ENCODE data around the gene TJP1.

Gene TJP1

DNA sequence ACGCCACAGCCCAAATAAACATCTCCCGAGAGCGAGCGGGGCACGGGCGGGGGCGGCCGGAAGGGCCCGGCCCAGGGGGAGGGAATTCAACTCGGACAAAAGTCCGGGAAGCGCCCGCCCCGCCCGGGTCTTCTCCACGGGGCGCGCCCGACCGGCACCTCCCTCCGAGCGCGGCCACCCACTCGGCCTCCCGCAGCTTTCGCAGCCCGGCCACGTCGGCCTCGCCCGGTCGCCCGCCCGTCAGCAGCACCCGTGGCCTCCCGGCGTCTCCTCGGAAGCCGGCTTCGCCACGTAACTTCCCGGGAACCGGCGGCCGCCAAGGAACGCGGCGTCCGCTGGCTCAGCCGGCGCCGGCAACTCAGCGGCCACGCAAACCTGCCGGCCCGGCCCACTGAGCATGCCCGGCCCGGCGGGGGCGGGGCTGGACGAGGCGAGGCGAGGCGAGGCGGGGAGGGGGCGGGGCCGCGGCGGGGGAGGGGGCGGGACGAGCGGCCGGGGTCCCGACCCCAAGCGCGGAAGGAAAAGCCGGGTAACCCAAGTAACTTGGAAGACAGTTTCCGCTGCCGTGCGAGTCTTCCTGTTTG, at the start of gene TJP1:
TSS of gene TJP1 (minus strand) at position 369 of the 584 bp plus-strand sequence. CDS start 440 bp downstream, outside the sequence.
- DNase-seq = no peak

DNA sequence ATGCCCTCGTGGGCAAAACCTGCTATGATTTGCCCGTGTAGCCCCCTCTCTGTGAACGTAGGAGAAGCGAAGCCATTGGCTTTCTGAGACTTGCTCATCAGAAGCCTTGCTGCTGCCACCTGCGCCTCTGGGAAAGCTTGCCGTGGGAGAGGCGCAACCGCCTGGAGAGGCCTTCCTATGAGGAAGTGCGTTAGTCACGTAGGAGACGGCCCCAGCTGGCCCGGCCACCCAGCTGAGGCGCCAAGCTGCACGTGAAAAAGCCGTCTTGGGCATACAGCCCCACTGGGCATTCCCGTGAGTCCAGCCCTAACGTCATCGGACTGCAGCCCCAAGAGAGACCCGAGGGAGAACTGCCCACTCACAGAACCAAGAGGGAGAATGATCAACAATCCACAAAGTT, 49.1 kb upstream of the TJP1 start:
- no peak for DNase-seq

DNA sequence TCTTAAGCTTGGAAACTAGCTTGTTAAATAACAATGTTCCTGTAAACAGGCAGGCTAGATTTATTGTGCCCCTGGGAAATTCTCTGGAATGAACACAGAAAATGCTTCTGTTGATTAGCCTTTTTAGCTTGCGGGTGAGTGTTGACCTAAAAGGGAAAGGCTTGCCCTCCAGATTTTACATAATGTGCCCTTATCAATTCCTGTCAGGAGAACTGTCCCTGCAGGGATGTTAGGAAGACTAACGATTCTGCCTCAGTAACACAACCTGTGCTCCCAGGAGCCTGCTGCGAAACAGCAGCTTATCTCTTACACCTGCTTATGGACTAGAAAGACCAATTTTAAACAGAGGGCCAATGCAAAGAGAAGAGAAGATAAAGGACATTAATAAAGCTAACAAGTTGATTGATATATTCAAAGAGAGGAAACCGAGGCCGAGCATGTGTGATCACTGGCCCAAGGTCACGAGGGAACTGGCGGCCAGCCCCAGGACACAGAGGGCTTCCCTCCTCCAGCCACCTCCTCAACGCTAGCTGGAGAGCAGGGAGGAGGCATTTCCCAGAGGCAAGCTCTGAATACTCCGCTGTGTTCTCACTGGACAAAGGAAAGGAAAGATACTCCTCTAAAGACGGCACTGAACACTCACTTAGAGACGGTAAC, 48.4 kb upstream of the TJP1 start:
- DNase-seq = no peak

DNA sequence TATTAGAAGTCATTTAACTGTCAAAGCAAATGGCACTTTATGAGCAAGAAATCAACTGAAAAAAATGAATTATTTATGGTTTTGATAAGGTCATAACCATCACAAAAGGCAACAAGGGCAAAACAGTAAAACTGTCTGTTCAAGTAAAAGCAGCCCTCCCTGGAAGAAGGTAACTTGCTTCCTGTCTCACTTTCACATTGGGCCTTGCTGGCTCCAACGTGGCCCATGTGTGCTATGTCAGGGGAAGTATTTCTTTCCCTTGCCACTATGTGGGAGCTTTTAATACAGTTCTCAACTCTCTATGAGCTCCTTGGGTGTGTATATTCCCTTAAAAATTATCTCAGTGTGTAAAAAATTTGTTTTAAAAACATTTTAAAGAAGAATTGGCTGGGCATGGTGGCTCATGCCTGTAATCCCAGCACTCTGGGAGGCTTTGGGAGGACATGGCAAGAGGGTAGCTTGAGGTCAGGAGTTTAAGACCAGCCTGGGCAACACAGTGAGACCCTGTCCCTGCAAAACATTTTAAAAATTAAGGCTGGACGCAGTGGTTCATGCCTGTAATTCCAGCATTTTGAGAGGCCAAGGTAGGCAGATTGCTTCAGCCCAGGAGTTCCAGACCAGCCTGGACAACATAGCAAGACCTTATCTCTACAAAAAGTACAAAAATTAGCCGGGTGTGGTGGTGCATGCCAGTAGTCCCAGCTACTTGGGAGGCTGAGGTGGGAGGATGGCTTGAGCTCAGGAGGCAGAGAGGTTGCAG, 45.2 kb upstream of the TJP1 start:
- DNase-seq = no peak

DNA sequence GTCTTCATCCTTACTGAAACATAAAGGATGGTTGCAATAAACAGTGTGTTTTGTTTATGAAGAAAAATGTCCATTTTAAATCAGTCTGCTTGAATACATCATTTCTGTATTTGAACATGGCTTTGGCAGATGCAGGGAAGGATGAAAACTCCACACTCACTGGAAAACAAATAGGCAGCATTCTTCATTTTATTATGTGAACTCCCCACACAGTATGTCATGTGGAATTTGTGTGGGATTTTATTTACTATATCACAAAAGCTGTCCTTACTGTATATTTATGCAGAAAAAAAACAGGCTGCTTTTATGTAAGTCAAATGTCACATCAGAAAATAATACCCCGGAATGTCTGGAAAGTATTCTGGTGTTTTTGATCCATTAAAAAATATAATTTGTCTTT, 44.1 kb upstream of the TJP1 start:
- no peak for DNase-seq

DNA sequence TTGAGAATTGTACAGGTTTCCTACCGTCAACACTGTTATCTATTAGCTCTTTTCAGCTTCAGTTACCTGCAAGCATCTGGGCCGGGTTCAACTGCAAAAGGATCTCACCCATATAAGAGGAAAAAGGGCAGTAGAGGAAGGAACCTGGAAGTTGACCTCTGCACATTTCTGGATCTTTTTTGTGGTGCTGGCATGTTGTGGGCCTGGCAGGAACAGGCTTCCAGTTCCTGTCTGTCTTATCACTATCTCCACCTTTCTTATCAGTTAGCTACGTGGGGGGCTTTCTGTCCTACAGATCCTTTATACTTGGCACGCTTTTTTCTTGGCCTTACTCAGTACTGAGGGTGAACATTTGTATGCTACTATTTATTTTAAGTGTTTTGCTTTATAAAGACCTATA, 42.2 kb upstream of the TJP1 start:
- DNase-seq = no peak

DNA sequence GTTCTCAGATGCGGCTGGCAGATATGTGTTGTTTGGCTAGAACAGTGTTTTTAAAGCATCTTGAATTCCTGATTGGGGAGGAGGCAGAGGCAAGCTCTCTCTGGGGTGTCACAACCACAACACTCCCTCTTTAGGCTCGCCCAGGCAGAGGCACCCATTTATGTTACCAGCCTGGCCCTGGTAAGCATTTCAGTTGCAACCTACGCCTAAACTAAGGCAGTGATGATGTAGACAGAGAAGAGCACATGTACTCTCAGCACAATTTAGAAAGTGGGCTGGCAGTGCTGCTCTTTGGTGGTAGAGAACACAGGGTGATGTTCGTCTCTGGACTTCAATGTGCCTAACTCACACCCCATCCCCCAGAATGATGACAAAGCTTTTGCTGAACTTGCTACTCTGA, 41.2 kb upstream of the TJP1 start:
- no peak for DNase-seq

DNA sequence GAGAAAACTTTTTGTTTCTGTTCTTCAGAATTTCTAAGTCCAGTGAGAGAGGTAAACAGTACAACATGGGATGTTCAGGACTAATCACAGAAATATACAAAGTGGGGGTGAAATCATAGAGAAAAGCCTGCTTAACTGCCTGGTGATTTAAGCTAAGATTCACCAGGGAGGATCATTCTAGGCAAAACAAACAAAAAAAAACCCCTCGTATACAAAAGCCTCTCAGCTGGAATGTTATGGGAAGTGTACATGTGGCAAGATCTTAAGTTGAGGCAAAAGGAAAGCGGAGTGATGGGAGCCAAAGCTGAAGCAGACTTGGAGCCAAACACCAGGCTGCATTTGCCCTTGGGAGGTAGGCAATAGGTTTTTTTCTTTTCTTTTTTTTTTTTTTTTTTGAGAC, 40.0 kb upstream of the TJP1 start:
- no peak for DNase-seq

DNA sequence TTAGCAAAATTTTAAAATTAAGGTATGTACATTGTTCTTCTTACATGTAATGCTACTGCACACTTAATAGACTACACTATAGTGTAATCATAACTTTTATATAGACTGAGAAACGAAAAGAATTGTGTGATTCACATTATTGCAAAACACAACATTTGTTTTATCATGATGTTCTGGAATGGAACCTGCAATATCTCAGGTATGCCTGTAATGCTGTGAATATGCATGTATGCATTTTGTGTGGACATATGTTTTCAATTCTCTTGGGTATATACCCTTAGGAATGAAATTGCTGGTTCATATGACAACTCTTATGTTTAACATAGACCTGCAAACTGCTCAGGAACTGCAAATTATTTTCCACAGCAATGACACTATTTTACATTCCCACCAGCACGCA, 38.6 kb upstream of the TJP1 start:
- DNase-seq = no peak

DNA sequence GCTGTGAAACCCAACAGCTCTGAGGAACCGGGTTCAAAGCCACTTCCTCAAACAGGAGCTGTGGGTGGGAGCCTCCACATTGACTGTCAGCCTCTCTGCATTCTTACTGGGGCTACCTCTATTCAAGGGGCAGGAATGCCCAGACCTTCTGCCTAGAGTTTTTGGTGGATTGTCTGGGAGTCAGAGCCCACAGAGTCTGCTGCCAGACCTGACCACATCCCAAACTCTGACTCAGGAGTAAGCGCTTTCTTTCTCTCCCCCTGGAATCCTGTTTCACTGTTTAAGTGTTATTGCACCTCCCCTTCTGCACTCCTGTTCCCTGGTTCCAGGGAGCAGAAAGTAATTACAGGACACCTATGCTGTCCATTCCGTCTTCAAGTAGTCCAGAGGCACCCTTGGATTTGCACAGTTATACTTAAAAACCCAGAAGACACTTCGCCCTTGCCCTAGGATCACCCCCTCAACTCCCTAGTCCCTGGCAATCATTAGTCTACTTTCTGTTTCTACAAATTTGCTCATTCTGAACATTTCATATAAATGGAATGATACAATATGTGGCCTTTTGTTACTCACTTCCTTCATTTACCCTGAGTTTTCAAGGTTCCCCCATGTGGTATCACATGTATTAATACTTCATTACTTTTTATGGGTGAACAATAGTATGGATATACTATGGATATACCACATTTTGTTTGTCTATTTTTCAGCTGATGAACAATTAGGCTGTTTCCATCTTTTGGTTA, 37.9 kb upstream of the TJP1 start:
- no peak for DNase-seq

DNA sequence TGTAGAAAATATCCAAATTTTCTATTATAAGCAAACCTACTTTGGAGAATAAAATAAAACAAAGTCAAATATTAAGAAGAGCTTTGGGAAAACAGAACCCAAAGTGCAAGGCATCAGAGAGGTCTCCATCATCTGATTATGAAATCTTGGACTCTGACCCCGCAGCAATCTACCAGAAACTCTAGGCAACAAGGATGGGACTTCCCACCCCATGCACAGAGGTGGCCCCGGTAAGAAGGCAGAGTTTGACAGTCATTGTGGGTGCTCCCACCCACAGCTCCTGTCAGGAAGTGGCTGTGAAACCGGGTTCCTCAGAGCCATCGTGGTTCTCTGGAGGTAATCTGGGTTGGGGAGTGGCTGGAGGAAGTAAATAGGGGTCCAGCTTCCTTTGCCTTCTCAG, 37.0 kb upstream of the TJP1 start:
- no peak for DNase-seq

DNA sequence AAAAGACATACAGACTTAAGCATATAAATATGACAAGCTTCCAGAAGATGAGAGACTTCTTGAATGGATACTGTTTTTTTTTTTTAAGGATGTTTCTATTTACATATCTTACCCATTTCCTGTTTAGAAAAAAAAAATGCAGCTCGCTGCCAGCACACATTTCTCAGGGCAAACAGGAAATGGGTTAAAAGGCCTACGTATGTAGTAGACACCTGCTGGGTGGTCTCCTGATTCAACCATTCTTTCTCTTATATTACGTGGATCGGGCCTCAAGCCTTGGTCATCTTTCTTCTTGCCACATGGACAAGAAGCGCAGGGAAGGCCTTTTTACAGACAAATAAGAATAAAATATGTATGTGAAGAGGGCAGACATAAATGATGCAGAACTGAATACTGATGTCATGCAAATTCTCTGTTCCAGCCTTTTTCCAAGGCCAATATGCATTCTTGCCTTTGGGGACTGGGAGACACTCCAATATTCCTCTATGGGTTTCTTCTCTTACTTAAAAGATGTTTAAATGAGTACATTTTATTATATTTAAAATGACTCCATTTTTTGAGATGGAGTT, 35.0 kb upstream of the TJP1 start:
- DNase-seq = no peak

DNA sequence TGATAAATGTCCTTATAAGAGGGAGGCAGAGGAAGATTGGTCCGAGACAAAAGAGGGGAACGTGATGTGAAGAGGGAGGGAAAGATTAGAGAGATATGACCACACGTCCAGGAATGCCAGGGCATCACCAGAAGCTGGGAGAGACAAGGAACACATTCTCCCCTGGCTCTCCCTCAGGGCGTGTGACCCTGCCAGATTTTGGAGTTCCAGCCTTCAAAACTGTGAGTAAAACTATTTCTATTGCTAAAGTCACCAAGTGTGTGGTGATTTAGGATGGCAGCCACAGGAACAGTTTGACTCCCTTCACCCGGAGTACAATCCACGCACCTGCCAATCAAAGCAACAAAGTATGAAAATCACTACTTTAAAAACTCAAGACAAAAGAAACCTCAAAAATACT, 32.1 kb upstream of the TJP1 start:
- DNase-seq = no peak

DNA sequence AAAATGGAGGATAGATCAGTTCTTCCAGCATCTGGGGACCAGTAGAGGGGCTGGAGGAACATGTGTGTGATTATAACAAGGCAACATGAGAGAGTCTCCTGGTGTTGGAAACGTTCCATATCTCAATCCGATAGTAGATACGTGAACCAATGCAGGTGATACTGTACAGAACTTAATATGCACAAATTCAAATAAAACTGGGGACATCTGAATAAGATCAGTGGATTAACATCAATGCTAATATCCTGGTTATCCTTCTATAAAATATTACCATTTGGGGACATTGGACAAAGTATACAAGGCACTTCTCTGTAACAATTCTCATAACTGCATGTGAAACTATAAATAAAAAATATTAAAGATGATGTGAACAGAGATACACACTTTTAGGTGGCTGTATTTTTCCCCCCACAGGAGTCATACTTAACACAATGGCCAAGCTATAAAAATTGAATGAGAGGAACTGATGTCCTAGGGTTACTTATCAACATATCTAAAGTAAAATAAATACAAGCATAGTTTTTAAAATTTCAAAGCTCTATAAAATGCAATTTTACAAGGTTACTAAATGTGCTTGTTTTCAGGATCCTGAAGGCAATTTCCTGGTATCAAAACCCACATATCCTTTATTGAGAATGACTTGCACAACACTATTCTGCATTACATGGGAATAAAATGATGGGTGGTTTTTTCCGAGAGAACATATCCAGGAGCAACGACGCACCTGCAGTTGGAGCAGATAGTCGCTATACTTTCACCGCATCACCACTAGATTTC, 31.1 kb upstream of the TJP1 start:
- no peak for DNase-seq

DNA sequence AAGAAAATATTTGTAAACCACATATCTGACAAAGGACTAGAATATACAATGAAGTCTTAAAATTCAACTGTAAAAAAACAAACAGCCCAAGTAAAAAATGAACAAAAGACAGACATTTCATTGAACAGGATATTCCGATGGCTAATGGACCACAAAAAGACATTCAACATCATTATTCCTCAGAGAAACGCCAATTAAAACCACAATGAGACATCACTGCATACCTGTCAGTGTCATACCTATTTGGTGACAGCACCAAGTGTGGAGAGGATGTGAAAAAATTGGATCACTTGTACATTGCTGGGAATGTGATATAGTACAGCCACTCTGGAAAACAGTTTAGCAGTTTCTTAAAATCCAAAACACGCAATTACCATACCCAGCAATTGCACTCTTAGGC, 29.9 kb upstream of the TJP1 start:
- DNase-seq = no peak

DNA sequence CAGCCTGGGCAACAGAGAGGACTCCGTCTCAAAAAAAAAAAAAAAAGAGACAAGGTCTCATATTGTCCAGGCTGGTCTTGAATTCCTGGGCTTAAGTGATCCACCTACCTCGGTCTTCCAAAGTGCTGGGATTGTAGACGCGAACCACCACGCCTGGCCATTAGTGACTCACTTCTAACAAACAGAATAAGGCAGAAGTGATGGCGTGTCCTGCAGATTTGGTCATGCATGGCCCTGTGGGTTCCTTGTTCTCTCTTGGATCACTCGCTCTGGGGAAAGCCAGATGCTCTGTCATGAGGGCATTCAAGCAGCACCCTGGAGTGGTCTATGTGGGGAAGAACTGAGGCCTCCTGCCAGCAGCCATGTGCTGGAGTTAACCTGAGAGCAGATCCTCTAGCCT, 27.4 kb upstream of the TJP1 start:
- no peak for DNase-seq

DNA sequence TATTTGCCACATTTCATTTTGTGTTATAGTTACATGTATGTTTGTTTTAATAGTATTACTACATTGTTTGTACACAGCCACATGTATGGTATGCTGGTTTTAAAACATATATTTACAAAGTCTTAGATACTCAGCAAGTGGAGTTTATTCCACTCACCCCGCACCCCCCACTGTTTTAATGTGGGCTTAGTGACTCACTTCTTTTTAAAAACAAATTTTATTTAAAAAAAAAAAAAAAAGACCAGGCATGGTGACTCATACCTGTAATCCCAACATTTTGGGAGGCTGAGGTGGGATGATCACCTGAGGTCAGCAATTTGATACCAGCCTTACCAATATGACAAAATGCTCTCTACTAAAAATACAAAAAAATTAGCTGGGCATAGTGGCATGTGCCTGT, 26.9 kb upstream of the TJP1 start:
- no peak for DNase-seq

DNA sequence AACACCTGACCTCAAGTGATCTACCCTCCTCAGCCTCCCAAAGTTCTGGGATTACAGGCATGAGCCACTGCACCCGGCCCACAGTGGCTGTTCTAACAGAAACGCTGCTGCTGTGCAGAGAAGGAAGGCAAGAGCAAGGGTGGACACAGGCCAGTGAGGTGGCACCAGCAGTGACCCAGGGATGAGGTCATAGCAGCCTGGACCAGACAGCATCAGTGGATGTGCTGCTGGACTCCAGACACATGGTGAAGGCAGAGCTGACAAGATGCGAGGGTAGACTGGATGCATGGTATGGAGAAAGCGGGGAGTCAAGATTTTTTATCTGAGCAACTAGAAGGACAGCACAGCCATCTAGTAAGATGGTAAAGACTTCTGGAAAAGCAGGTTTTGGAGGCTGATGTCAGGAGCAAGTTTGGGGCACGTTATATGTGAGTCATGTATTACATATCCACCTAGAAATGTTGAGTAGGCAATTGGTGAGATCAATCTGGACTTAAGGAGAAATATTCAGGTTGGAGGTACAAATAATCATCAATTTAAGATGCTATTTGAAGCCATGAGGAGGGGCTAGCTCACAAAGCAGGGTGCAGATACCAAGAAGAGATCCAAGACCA, 22.1 kb upstream of the TJP1 start:
- DNase-seq = no peak

DNA sequence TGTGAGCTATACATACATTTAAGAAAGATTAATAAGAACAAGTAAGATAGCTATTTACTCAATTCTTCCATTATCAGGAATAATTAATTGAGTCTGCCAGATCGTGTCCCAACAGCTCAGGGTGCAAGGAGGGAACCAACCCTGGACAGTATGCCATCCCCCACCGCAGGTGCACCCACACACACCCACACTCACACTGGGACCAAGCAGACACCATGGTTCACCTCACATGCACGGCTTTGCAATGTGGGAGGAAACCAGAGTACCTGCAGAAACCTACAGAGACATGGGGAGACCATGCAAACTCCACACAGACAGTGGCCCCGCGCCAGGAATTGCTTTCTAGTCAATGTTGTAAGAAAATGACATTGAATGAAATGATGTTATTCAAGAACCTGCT, 20.0 kb upstream of the TJP1 start:
- no peak for DNase-seq

DNA sequence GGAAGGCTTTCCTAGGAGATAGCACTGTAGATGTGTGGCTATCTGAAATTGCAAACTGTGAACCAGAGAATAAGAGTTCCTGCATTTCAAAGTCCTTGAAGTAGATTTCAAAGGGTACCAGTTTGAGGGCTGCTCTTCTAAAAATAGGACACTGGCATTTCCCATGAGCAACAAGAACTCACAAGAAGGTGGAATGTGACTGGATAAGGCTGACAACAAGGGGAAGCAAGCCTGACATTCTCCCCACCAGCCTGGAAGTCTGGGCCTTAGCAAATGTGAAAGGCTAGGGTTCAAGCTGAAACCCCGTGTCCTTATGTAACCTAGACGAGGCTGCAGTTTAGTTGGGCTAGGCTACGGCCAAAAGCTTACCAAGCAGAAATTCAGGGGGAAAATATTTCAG, 18.7 kb upstream of the TJP1 start:
- no peak for DNase-seq

DNA sequence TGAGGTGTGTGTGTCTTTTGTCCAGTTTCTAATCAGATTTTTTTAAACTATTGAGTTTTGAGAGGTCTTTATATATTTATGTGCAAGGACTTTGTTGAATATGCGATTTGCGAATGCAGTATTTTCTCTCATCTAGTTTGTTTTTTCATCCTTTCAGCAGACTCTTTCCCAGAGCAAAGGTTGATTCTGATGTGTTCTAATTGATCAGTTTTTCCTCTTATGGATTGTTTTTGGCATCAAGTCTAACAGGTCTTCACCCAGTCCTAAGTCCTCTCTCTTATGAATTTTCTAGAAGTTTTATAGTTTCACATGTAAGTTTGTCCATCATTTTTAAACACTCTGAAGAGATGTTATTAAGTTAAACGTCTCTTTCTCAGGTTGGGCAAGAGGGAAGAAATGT, 17.8 kb upstream of the TJP1 start:
- no peak for DNase-seq

DNA sequence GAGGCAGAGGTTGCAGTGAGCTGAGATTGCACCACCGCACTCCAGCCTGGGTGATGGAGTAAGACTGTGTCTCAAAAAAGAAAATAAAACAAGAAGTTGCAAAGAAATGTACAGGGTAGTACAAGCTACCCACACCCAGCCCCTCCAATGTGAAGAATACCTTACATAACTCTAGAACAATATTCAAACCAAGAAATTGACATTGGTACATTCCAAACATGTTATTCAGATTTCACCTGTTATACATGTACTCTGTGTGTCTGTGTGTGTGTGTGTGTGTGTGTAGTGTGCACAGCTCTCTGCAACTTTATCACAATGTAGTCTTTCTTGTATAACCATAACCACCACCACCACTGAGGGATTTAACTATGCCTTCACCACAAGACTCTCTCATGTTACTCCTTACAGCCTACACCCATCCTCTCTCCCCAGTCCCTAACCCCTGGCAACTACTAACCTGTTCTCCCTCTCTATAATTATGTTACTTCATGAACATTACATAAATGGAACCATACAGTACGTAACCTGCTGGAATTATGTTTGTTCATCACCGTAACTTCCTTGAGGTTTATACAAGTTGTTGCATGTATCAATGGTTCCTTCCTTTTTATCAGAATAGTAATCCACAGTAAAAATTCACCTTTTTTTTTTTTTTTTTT, 16.2 kb upstream of the TJP1 start:
- no peak for DNase-seq
